ENCODE measurements around the gene TUBB2B. TPM values are rescaled to one million over a fixed set of nuclear protein-coding genes. Genes with fewer than 3 reads are reported as not detected.
"Not testable (repeated sequence)": the region's sequence is repeated elsewhere in the genome, so short reads cannot be mapped to it uniquely, and the experiment has no call there.

TUBB2B gene
- total RNA-seq, 1 donor from 2014 or later = 2.4 TPM

- DNase-seq (ENCODE audit: low read depth, low spot score) = no peak
These were observed 15.8 kb downstream of the TUBB2B start for GRCh38 chr6:3211681-3212080.

GRCh38 chr6:3210024-3210610, 17.3 kb downstream of the TUBB2B start:
- no peak for DNase-seq (ENCODE audit: low read depth, low spot score)

GRCh38 chr6:3209114-3210023, 18.1 kb downstream of the TUBB2B start:
- no peak for DNase-seq (ENCODE audit: low read depth, low spot score)

GRCh38 chr6:3208775-3209113, 18.7 kb downstream of the TUBB2B start:
- no peak for DNase-seq (ENCODE audit: low read depth, low spot score)

- no peak for DNase-seq (ENCODE audit: low read depth, low spot score)
These were observed 19.2 kb downstream of the TUBB2B start for GRCh38 chr6:3208098-3208774.

- DNase-seq (ENCODE audit: low read depth, low spot score) = no peak
These were observed 21.0 kb downstream of the TUBB2B start for GRCh38 chr6:3206339-3207015.

GRCh38 chr6:3205913-3206312, 21.5 kb downstream of the TUBB2B start:
- DNase-seq (ENCODE audit: low read depth, low spot score) = no peak

GRCh38 chr6:3204921-3205320, 22.5 kb downstream of the TUBB2B start:
- no peak for DNase-seq (ENCODE audit: low read depth, low spot score)

- DNase-seq (ENCODE audit: low read depth, low spot score) = no peak
These were observed 24.3 kb downstream of the TUBB2B start for GRCh38 chr6:3202999-3203696.

- DNase-seq (ENCODE audit: low read depth, low spot score) = no peak
These were observed 26.1 kb downstream of the TUBB2B start for GRCh38 chr6:3201388-3201787.

- no peak for DNase-seq (ENCODE audit: low read depth, low spot score)
These were observed 26.8 kb downstream of the TUBB2B start for GRCh38 chr6:3200682-3201081.

- DNase-seq (ENCODE audit: low read depth, low spot score) = no peak
These were observed 28.1 kb downstream of the TUBB2B start for GRCh38 chr6:3199382-3199781.

- not testable (repeated sequence) for DNase-seq (ENCODE audit: low read depth, low spot score)
These were observed 29.7 kb downstream of the TUBB2B start for GRCh38 chr6:3197734-3198133.

GRCh38 chr6:3196770-3197169, 30.7 kb downstream of the TUBB2B start:
- no peak for DNase-seq (ENCODE audit: low read depth, low spot score)

- DNase-seq (ENCODE audit: low read depth, low spot score) = no peak
These were observed 31.6 kb downstream of the TUBB2B start for GRCh38 chr6:3195695-3196497.

- no peak for DNase-seq (ENCODE audit: low read depth, low spot score)
These were observed 32.1 kb downstream of the TUBB2B start for GRCh38 chr6:3195420-3195694.

GRCh38 chr6:3194535-3195419, 32.7 kb downstream of the TUBB2B start:
- peak; percentile 49 for DNase-seq (ENCODE audit: low read depth, low spot score)

- DNase-seq (ENCODE audit: low read depth, low spot score) = no peak
These were observed 34.2 kb downstream of the TUBB2B start for GRCh38 chr6:3193102-3193849.

- DNase-seq (ENCODE audit: low read depth, low spot score) = no peak
These were observed 36.7 kb downstream of the TUBB2B start for GRCh38 chr6:3190779-3191178.
